Liver (tissue), 3 donors: ENCODE data around the gene RPS6KC1.

Experiments
- CTCF ChIP-seq: fragments of 150-350 bp; IDR thresholded peaks from 2 replicates; pipeline ENCODE4 v1.5.1; 2017; ENCODE audit warnings: improper control_type of control experiment, low read depth, low read length; ENCODE audit not compliant: missing input control
- GABPA ChIP-seq, 2 donors: IDR thresholded peaks in 1 of 2; conservative IDR thresholded peaks in 1 of 2; 2 replicates each; pipeline ENCODE4 v1.6.1; 2016; ENCODE audit warnings: antibody characterized with exemption in 2 of 2, mild to moderate bottlenecking in 1 of 2, moderate library complexity in 1 of 2
- HNF4G ChIP-seq: IDR thresholded peaks from 2 replicates; pipeline ENCODE4 v1.6.1; 2016; ENCODE audit warnings: antibody characterized with exemption
- RAD21 ChIP-seq, 2 donors: IDR thresholded peaks; 2 replicates each; pipeline ENCODE4 v1.6.1; 2016; ENCODE audit warnings: antibody characterized with exemption in 2 of 2, mild to moderate bottlenecking in 2 of 2
- REST ChIP-seq: IDR thresholded peaks from 2 replicates; pipeline ENCODE4 v1.6.1; 2016; ENCODE audit warnings: antibody characterized with exemption, mild to moderate bottlenecking
- YY1 ChIP-seq: IDR thresholded peaks from 2 replicates; pipeline ENCODE4 v1.6.1; 2016; ENCODE audit warnings: antibody characterized with exemption, mild to moderate bottlenecking
- ZBTB33 ChIP-seq: IDR thresholded peaks from 2 replicates; pipeline ENCODE4 v1.6.1; 2016; ENCODE audit warnings: antibody characterized with exemption
- donor health status: healthy.
- donor health status: healthy.

DNA sequence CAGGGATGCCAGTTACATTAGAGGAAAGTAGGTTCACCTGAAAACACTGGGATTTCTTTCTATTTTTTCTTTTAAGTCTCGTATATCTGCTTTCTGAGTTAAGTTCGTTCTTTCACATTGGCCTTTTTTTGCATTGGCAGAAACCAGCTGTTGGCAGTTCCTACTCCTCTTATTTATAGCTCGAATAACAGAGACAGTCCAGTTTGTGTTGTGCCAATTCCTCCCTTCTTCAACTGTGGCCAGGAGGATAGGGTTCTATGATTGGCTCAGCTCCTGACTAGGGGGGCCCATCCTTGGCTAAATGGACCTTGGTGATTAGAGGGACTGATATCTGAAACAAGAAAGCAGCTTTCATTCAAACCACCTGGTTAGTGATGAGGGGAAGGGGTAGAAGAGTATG is 115.8 kb downstream of the RPS6KC1 start:
- no peak for TF ChIP-seq CTCF
- no peak for TF ChIP-seq RAD21 (IDR thresholded peaks at IDR 0.05)
- TF ChIP-seq ZBTB33: no peak
- TF ChIP-seq REST: no peak
- no peak for TF ChIP-seq YY1
- TF ChIP-seq HNF4G: no peak
- no peak for TF ChIP-seq GABPA (IDR thresholded peaks at IDR 0.05 in 1 of 2, conservative IDR thresholded peaks at IDR 0.05 in 1 of 2)
